Naive thymus-derived CD4-positive, alpha-beta T cell (primary cell): ENCODE results near the gene ZNF410. TPM values are rescaled to one million over a fixed set of nuclear protein-coding genes. Genes with fewer than 3 reads are reported as not detected.

Experiments used
- ATAC-seq: fragments of 150-1000 bp; cut with Tn5 transposase; 2 replicates; pipeline ENCODE4 v1.10.0; 2021; ENCODE audit warnings: mild to moderate bottlenecking, moderate library complexity
- CTCF ChIA-PET: fragments of 350-600 bp; sonication (Branson Sonifier 250); formaldehyde crosslinking; loops from one replicate; lab custom pipeline; 2021; ENCODE audit warnings: antibody characterized with exemption; lab: Charles Lee
- POLR2A ChIA-PET: fragments of 350-600 bp; sonication (Branson Sonifier 250); formaldehyde crosslinking; loops from one replicate; lab custom pipeline; 2021; ENCODE audit warnings: antibody characterized with exemption, inconsistent platforms; lab: Charles Lee
- DNase-seq, 9 donors: peaks; one replicate each; pipeline versions ENCODE4 v3.0.0 to v3.0.0-alpha.2; 2020 to 2022; ENCODE audit warnings: mixed read lengths in 1 of 9
- H3K27ac ChIP-seq: one replicate; pipeline ENCODE4 v1.7.0; 2013; ENCODE audit warnings: mild to moderate bottlenecking, low read depth, low read length, moderate library complexity
- H3K27me3 ChIP-seq, 2 donors: one replicate each; pipeline ENCODE4 v1.7.0; 2013; ENCODE audit warnings: low read length in 2 of 2, mild to moderate bottlenecking in 2 of 2, moderate library complexity in 2 of 2; ENCODE audit not compliant: control insufficient read depth in 2 of 2, insufficient read depth in 2 of 2
- H3K36me3 ChIP-seq, 3 experiments: 1 replicate in 2 of 3; 2 replicates in 1 of 3; pipeline ENCODE4 v1.7.0; 2013; ENCODE audit warnings: low read length in 3 of 3, mild to moderate bottlenecking in 3 of 3, moderate library complexity in 1 of 3; ENCODE audit not compliant: insufficient read depth in 3 of 3, control insufficient read depth in 2 of 3
- H3K4me1 ChIP-seq, 2 donors: one replicate each; pipeline ENCODE4 v1.7.0; 2013; ENCODE audit warnings: low read length in 2 of 2, mild to moderate bottlenecking in 2 of 2, moderate library complexity in 1 of 2; ENCODE audit not compliant: control insufficient read depth in 2 of 2, insufficient read depth in 2 of 2
- H3K4me3 ChIP-seq: 2 replicates; pipeline ENCODE4 v1.7.0; 2013; ENCODE audit warnings: mild to moderate bottlenecking, low read length
- H3K9me3 ChIP-seq, 3 experiments: 1 replicate in 2 of 3; 2 replicates in 1 of 3; pipeline ENCODE4 v1.7.0; 2013; ENCODE audit warnings: low read length in 3 of 3; ENCODE audit not compliant: control insufficient read depth in 2 of 3
- H3K27ac Mint-ChIP-seq, 9 donors: one replicate each; pipeline ENCODE4 v1.8.0; 2020 to 2022; ENCODE audit warnings: mixed read lengths in 9 of 9, mild to moderate bottlenecking in 8 of 9, moderate library complexity in 5 of 9, inconsistent platforms in 2 of 9
- H3K27me3 Mint-ChIP-seq, 5 donors: one replicate each; pipeline ENCODE4 v1.8.0; 2021 to 2022; ENCODE audit warnings: mixed read lengths in 5 of 5, mild to moderate bottlenecking in 1 of 5
- H3K36me3 Mint-ChIP-seq, 5 donors: one replicate each; pipeline ENCODE4 v1.8.0; 2020 to 2022; ENCODE audit warnings: mixed read lengths in 5 of 5, mild to moderate bottlenecking in 3 of 5, inconsistent platforms in 1 of 5
- H3K4me1 Mint-ChIP-seq, 7 donors: one replicate each; pipeline ENCODE4 v1.8.0; 2020 to 2022; ENCODE audit warnings: mixed read lengths in 7 of 7, mild to moderate bottlenecking in 3 of 7, inconsistent platforms in 1 of 7
- H3K4me3 Mint-ChIP-seq, 10 donors: one replicate each; pipeline ENCODE4 v1.8.0; 2020 to 2022; ENCODE audit warnings: mild to moderate bottlenecking in 10 of 10, mixed read lengths in 10 of 10, moderate library complexity in 6 of 10, inconsistent platforms in 2 of 10
- H3K9me3 Mint-ChIP-seq, 11 donors: one replicate each; pipeline ENCODE4 v1.8.0; 2020 to 2022; ENCODE audit warnings: mixed read lengths in 11 of 11, mild to moderate bottlenecking in 4 of 11, inconsistent platforms in 1 of 11, moderate library complexity in 1 of 11
- intact Hi-C, 2 donors: fragments of 100-400 bp; cut with micrococcal nuclease; formaldehyde crosslinking; loops; one replicate each; pipeline ENCODE4 v1.15.1; 2023
- polyA plus RNA-seq, 2 donors: library from polyadenylated mRNA; unstranded; fragments of 300-500 nt; fragmentation: Illumina TruSeq; gene quantifications; one replicate each; pipeline ENCODE4 v1.2.3, GENCODE V29; 2021
- total RNA-seq, 6 experiments: library from RNA in 5 of 6; stranded (reverse) in 5 of 6; gene quantifications; 1 replicate in 5 of 6; 2 replicates in 1 of 6; pipeline ENCODE4 v1.2.3 and lab custom pipeline; 2021 to 2026

Gene ZNF410
- total and polyA plus RNA-seq, 7 experiments from 2014 or later: 44.8 to 79.7 (median 66.3) TPM

DNA sequence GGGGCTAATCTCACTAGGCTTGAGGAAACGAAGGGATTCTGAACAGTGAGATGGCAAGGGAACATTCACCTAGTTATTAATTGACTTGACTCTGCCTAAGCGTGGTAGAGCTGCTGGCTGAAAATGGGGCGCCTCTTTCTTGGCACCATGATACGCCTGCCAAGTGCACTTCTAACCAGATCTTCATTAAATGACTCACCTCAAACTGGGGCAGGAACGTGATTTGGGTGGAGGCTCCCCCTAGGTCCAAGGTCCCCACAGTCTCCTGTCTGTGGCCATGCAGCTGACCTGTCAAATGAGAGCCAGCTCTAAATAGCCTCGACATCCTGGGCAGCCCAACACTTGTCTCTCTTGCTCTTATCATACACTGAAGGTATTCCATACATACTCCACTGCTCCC lies 89.5 kb downstream of the ZNF410 start:
- Histone ChIP-seq H3K36me3 (peaks cover 0 to 20% (median 0%) of the 10 kb centered on the region in 3 experiments), H3K27me3 (no peaks in the 10 kb centered on the region), H3K4me1 (no peaks in the 10 kb centered on the region), H3K4me3 (no peak overlapping the region), H3K9me3 (no peaks in the 10 kb centered on the region), H3K27ac (no peak overlapping the region)
- Mint-ChIP-seq H3K4me1 (peaks cover 0 to 2% (median 0%) of the 10 kb centered on the region in 7 donors), H3K27ac (no peak overlapping the region), H3K36me3 (peaks cover 0 to 20% (median 6%) of the 10 kb centered on the region in 5 donors), H3K27me3 (no peaks in the 10 kb centered on the region), H3K4me3 (no peak overlapping the region), H3K9me3 (no peaks in the 10 kb centered on the region)
- intact Hi-C loops: no loop called here
- DNase-seq (no peak), ATAC-seq (no peak)
- POLR2A ChIA-PET: no interaction called here
- CTCF ChIA-PET: no interaction called here

DNA sequence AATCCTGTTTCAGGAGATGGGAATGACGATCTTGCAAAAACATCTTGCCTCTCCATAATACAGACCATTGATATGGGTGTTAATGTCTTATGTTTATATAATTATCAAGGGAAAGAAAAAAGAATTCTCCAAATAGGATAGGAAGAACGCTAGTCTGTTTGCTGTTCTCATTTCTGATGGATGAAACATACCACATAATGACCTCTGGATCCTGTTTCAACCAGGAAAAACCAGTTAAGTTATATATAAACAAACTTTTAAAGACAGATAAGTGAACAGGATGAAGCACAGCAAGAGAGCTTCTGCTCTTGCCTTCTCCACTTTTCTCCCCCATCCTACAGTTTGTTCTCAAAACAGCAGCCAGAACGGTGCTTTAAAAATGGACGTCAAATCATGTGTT lies 91.2 kb downstream of the ZNF410 start:
- peaks cover 0 to 13% (median 6%) of the 10 kb centered on the region in 5 donors for H3K36me3 Mint-ChIP-seq
- Histone ChIP-seq H3K36me3 (peaks cover 0 to 18% (median 0%) of the 10 kb centered on the region in 3 experiments), H3K27me3 (no peaks in the 10 kb centered on the region), H3K4me3 (no peak overlapping the region), H3K27ac (no peak overlapping the region), H3K4me1 (no peaks in the 10 kb centered on the region), H3K9me3 (no peaks in the 10 kb centered on the region)
- ChIA-PET POLR2A (no interaction called here), CTCF (no interaction called here)
- ATAC-seq (no peak), DNase-seq (no peak)
- H3K9me3 Mint-ChIP-seq: no peaks in the 10 kb centered on the region
- no peaks in the 10 kb centered on the region for H3K27me3 Mint-ChIP-seq
- no peak overlapping the region for H3K27ac Mint-ChIP-seq
- peaks cover 0 to 2% (median 0%) of the 10 kb centered on the region in 7 donors for H3K4me1 Mint-ChIP-seq
- intact Hi-C loops: no loop called here
- no peak overlapping the region for H3K4me3 Mint-ChIP-seq

Other genes starting within 250 kb of the ZNF410 start
- gene DNAL1, start 241.9 kb upstream of the ZNF410 start, total RNA-seq: 1 to 10 TPM; 3.6 to 8.4 (median 6.5) TPM
- gene DNAL1, start 241.9 kb upstream of the ZNF410 start, polyA plus RNA-seq: 1 to 10 TPM; 4.2 to 4.5 TPM
- gene PNMA1, start 172.5 kb upstream of the ZNF410 start, total RNA-seq: 10 to 100 TPM; 21.6 to 40.4 (median 37.1) TPM
- gene PNMA1, start 172.5 kb upstream of the ZNF410 start, polyA plus RNA-seq: 10 to 100 TPM; 43.5 to 44.0 TPM
- gene PTGR2, start 35.0 kb upstream of the ZNF410 start, total RNA-seq: 1 to 10 TPM; 1.2 to 7.9 (median 1.8) TPM
- 1 to 10 TPM; 3.4 to 6.5 TPM for gene PTGR2, start 35.0 kb upstream of the ZNF410 start, polyA plus RNA-seq
- 1 to 10 TPM; 1.8 to 6.6 (median 3.7) TPM for gene FAM161B, start 63.2 kb downstream of the ZNF410 start, total RNA-seq
- 1 to 10 TPM; 1.7 to 4.5 TPM for gene FAM161B, start 63.2 kb downstream of the ZNF410 start, polyA plus RNA-seq
- gene COQ6, start 63.4 kb downstream of the ZNF410 start, total RNA-seq: 10 to 100 TPM; 22.8 to 47.3 (median 36.4) TPM
- 10 to 100 TPM; 13.4 to 22.9 TPM for gene COQ6, start 63.4 kb downstream of the ZNF410 start, polyA plus RNA-seq
- 10 to 100 TPM in 3 of 5 experiments, 1 to 10 TPM in 2; 8.6 to 17.1 (median 11.2) TPM for gene ENTPD5, start 132.4 kb downstream of the ZNF410 start, total RNA-seq
- gene ENTPD5, start 132.4 kb downstream of the ZNF410 start, polyA plus RNA-seq: 1 to 10 TPM; 4.2 to 4.8 TPM
- gene BBOF1, start 132.5 kb downstream of the ZNF410 start, total RNA-seq: 1 to 10 TPM in 4 of 5 experiments, under 1 TPM in 1; 0.80 to 4.0 (median 2.6) TPM
- gene BBOF1, start 132.5 kb downstream of the ZNF410 start, polyA plus RNA-seq: 1 to 10 TPM; 3.2 to 4.8 TPM
- gene ALDH6A1, start 197.6 kb downstream of the ZNF410 start, total RNA-seq: 10 to 100 TPM in 4 of 5 experiments, 1 to 10 TPM in 1; 8.9 to 23.7 (median 19.2) TPM
- gene ALDH6A1, start 197.6 kb downstream of the ZNF410 start, polyA plus RNA-seq: 10 to 100 TPM; 28.2 to 39.9 TPM
- 10 to 100 TPM in 1 of 5 experiments, 1 to 10 TPM in 4; 6.6 to 16.3 (median 9.4) TPM for gene LIN52, start 198.1 kb downstream of the ZNF410 start, total RNA-seq
- gene LIN52, start 198.1 kb downstream of the ZNF410 start, polyA plus RNA-seq: 10 to 100 TPM; 12.4 to 13.8 TPM